ENCODE measurements around the gene ITGB1.
"Not testable (repeated sequence)": the region's sequence is repeated elsewhere in the genome, so short reads cannot be mapped to it uniquely, and the experiment has no call there.

The ITGB1 gene

GRCh38 chr10:32901815-32902214 is 56.2 kb downstream of the ITGB1 start:
- DNase-seq (ENCODE audit: low spot score), result no peak
- no peak for TF ChIP-seq CTCF (IDR thresholded peaks at IDR 0.05; ENCODE audit: extremely low read depth, insufficient read depth, missing control alignments)
- in situ Hi-C loops (cut with MboI; ENCODE audit: low pct_unique_long_range_greater_than_20kb, low sequenced_read_pairs, unreplicated experiment), result no loop called here

GRCh38 chr10:32895200-32895968 is 62.6 kb downstream of the ITGB1 start:
- in situ Hi-C loops (cut with MboI; ENCODE audit: low pct_unique_long_range_greater_than_20kb, low sequenced_read_pairs, unreplicated experiment); DNase-seq (ENCODE audit: low spot score): not testable (repeated sequence)

- in situ Hi-C loops (cut with MboI; ENCODE audit: low pct_unique_long_range_greater_than_20kb, low sequenced_read_pairs, unreplicated experiment), result no loop called here
- no peak for DNase-seq (ENCODE audit: low spot score)
- TF ChIP-seq CTCF (IDR thresholded peaks at IDR 0.05; ENCODE audit: extremely low read depth, insufficient read depth, missing control alignments), result no peak
Measured at GRCh38 chr10:32893916-32894664, 63.9 kb downstream of the ITGB1 start.

GRCh38 chr10:32893434-32893833 is 64.6 kb downstream of the ITGB1 start:
- no peak for DNase-seq (ENCODE audit: low spot score)
- no peak for TF ChIP-seq CTCF (IDR thresholded peaks at IDR 0.05; ENCODE audit: extremely low read depth, insufficient read depth, missing control alignments)

GRCh38 chr10:32891261-32891660 is 66.8 kb downstream of the ITGB1 start:
- DNase-seq (ENCODE audit: low spot score), result no peak
- in situ Hi-C loops (cut with MboI; ENCODE audit: low pct_unique_long_range_greater_than_20kb, low sequenced_read_pairs, unreplicated experiment), result no loop called here
- TF ChIP-seq CTCF (IDR thresholded peaks at IDR 0.05; ENCODE audit: extremely low read depth, insufficient read depth, missing control alignments), result no peak

More at GRCh38 chr10:32893434-32893833, 64.6 kb downstream of the ITGB1 start:
- in situ Hi-C loops (cut with MboI; ENCODE audit: low pct_unique_long_range_greater_than_20kb, low sequenced_read_pairs, unreplicated experiment), result no loop called here

GRCh38 chr10:32890444-32890843 is 67.6 kb downstream of the ITGB1 start:
- in situ Hi-C loops (cut with MboI; ENCODE audit: low pct_unique_long_range_greater_than_20kb, low sequenced_read_pairs, unreplicated experiment), result no loop called here

More at GRCh38 chr10:32890444-32890843, 67.6 kb downstream of the ITGB1 start:
- TF ChIP-seq CTCF (IDR thresholded peaks at IDR 0.05; ENCODE audit: extremely low read depth, insufficient read depth, missing control alignments), result no peak
- DNase-seq (ENCODE audit: low spot score), result no peak
